Urinary bladder (tissue), 4 donors: ENCODE data around the gene GUCY1A2. TPM values are rescaled to one million over a fixed set of nuclear protein-coding genes. Genes with fewer than 3 reads are reported as not detected.

Source experiments
- DNase-seq: peaks from one replicate; pipeline ENCODE4 v3.0.0-alpha.2; 2015; ENCODE audit errors: extremely low spot score
- H3K27ac ChIP-seq: one replicate; pipeline ENCODE4 v1.5.1; 2013; ENCODE audit warnings: low read depth, mild to moderate bottlenecking, moderate library complexity
- H3K36me3 ChIP-seq: one replicate; pipeline ENCODE4 v1.6.1; 2013; ENCODE audit warnings: mild to moderate bottlenecking, moderate library complexity; ENCODE audit not compliant: insufficient read depth
- H3K4me1 ChIP-seq: one replicate; pipeline ENCODE4 v1.6.1; 2013; ENCODE audit warnings: mild to moderate bottlenecking, moderate library complexity; ENCODE audit not compliant: insufficient read depth
- H3K4me3 ChIP-seq: one replicate; pipeline ENCODE4 v1.5.1; 2013; ENCODE audit warnings: low read depth, low read length
- WGBS: extraction: QIAGEN DNeasy Blood & Tissue Kit; methylation state at CpG from one replicate; pipeline ENCODE4 v1.1.7; 2013; 5-methylcytosine and 5-hydroxymethylcytosine counted together
- polyA plus RNA-seq: library from polyadenylated mRNA; stranded (reverse); fragments of 200-250 nt; gene quantifications from one replicate; pipeline ENCODE4 v1.2.3, GENCODE V29; 2013
- total RNA-seq: library from RNA; depleted of rRNA; stranded (reverse); fragments of >200 nt; gene quantifications from one replicate; pipeline ENCODE4 v1.2.3, GENCODE V29; 2014
- donor health status: healthy with polysubstance abuse.
- donor health status: healthy.

GUCY1A2 gene
- total and polyA plus RNA-seq, 2 donors = 0.99 to 58.5 TPM

GRCh38 chr11:106989078-106989455 lies 29.2 kb downstream of the GUCY1A2 start:
- Histone ChIP-seq H3K4me1 (no peaks in the 10 kb centered on the region), H3K36me3 (no peaks in the 10 kb centered on the region), H3K27ac (no peak overlapping the region), H3K4me3 (no peak overlapping the region)
- DNase-seq = no peak
- 89% methylated on average over 1 of the region's 1 CpG for WGBS

- DNase-seq = peak; percentile 51
- WGBS = 31% methylated on average over 2 of the region's 2 CpGs
- Histone ChIP-seq H3K4me3 (no peak overlapping the region), H3K27ac (no peak overlapping the region), H3K36me3 (no peaks in the 10 kb centered on the region), H3K4me1 (no peaks in the 10 kb centered on the region)
These were observed 29.9 kb downstream of the GUCY1A2 start for GRCh38 chr11:106988151-106989077.

GRCh38 chr11:106986673-106987072 lies 31.6 kb downstream of the GUCY1A2 start:
- H3K4me3 ChIP-seq = no peak overlapping the region
- no peak for DNase-seq
- WGBS = 78% methylated on average over 2 of the region's 2 CpGs
- no peaks in the 10 kb centered on the region for H3K4me1 ChIP-seq
- H3K27ac ChIP-seq = no peak overlapping the region
- H3K36me3 ChIP-seq = no peaks in the 10 kb centered on the region

- Histone ChIP-seq H3K4me3 (no peak overlapping the region), H3K4me1 (no peaks in the 10 kb centered on the region), H3K27ac (no peak overlapping the region), H3K36me3 (no peaks in the 10 kb centered on the region)
- DNase-seq = no peak
- 72% methylated on average over 3 of the region's 3 CpGs for WGBS
These were observed 32.0 kb downstream of the GUCY1A2 start for GRCh38 chr11:106986261-106986660.

- no peak for DNase-seq
- WGBS = 36% methylated on average over 1 of the region's 1 CpG
- Histone ChIP-seq H3K36me3 (no peaks in the 10 kb centered on the region), H3K4me1 (no peaks in the 10 kb centered on the region), H3K4me3 (no peak overlapping the region), H3K27ac (no peak overlapping the region)
These were observed 34.3 kb downstream of the GUCY1A2 start for GRCh38 chr11:106983991-106984390.

- DNase-seq = no peak
- Histone ChIP-seq H3K4me3 (no peak overlapping the region), H3K4me1 (no peaks in the 10 kb centered on the region), H3K27ac (no peak overlapping the region), H3K36me3 (no peaks in the 10 kb centered on the region)
- WGBS = 46% methylated on average over 4 of the region's 4 CpGs
These were observed 35.0 kb downstream of the GUCY1A2 start for GRCh38 chr11:106983261-106983660.

GRCh38 chr11:106974831-106975230 lies 43.4 kb downstream of the GUCY1A2 start:
- Histone ChIP-seq H3K27ac (no peak overlapping the region), H3K36me3 (no peaks in the 10 kb centered on the region), H3K4me1 (no peaks in the 10 kb centered on the region), H3K4me3 (no peak overlapping the region)
- no peak for DNase-seq

- Histone ChIP-seq H3K27ac (no peak overlapping the region), H3K4me3 (no peak overlapping the region), H3K4me1 (no peaks in the 10 kb centered on the region), H3K36me3 (no peaks in the 10 kb centered on the region)
- DNase-seq = no peak
These were observed 46.4 kb downstream of the GUCY1A2 start for GRCh38 chr11:106971864-106972263.

GRCh38 chr11:106969644-106970355 lies 48.5 kb downstream of the GUCY1A2 start:
- 91% methylated on average over 1 of the region's 1 CpG for WGBS
- DNase-seq = no peak
- Histone ChIP-seq H3K36me3 (no peaks in the 10 kb centered on the region), H3K27ac (no peak overlapping the region), H3K4me1 (no peaks in the 10 kb centered on the region), H3K4me3 (no peak overlapping the region)

GRCh38 chr11:106962995-106963394 lies 55.3 kb downstream of the GUCY1A2 start:
- no peak for DNase-seq
- WGBS = 85% methylated on average over 2 of the region's 2 CpGs
- Histone ChIP-seq H3K4me1 (no peaks in the 10 kb centered on the region), H3K36me3 (no peaks in the 10 kb centered on the region), H3K27ac (no peak overlapping the region), H3K4me3 (no peak overlapping the region)

- WGBS = 20% methylated on average over 1 of the region's 1 CpG
- DNase-seq = no peak
- no peak overlapping the region for H3K27ac ChIP-seq
- no peak overlapping the region for H3K4me3 ChIP-seq
- no peaks in the 10 kb centered on the region for H3K4me1 ChIP-seq
- no peaks in the 10 kb centered on the region for H3K36me3 ChIP-seq
These were observed 56.8 kb downstream of the GUCY1A2 start for GRCh38 chr11:106961518-106961917.

- H3K4me1 ChIP-seq = no peaks in the 10 kb centered on the region
- H3K27ac ChIP-seq = no peak overlapping the region
- no peaks in the 10 kb centered on the region for H3K36me3 ChIP-seq
- WGBS = 3% methylated on average over 1 of the region's 1 CpG
- H3K4me3 ChIP-seq = no peak overlapping the region
- no peak for DNase-seq
These were observed 57.2 kb downstream of the GUCY1A2 start for GRCh38 chr11:106961048-106961447.

- no peak overlapping the region for H3K4me3 ChIP-seq
- no peak for DNase-seq
- WGBS = 51% methylated on average over 1 of the region's 1 CpG
These were observed 58.5 kb downstream of the GUCY1A2 start for GRCh38 chr11:106959800-106960199.

GRCh38 chr11:106959386-106959785 lies 58.9 kb downstream of the GUCY1A2 start:
- 78% methylated on average over 3 of the region's 3 CpGs for WGBS
- Histone ChIP-seq H3K36me3 (no peaks in the 10 kb centered on the region), H3K4me1 (no peaks in the 10 kb centered on the region), H3K27ac (no peak overlapping the region), H3K4me3 (no peak overlapping the region)
- DNase-seq = no peak

More at GRCh38 chr11:106959800-106960199, 58.5 kb downstream of the GUCY1A2 start:
- Histone ChIP-seq H3K4me1 (no peaks in the 10 kb centered on the region), H3K36me3 (no peaks in the 10 kb centered on the region), H3K27ac (no peak overlapping the region)
